Measurements from ENCODE around the gene BMP3.
A peak's percentile ranks its signal among the peaks of the same experiment; 100 is the strongest.

The BMP3 gene

DNA sequence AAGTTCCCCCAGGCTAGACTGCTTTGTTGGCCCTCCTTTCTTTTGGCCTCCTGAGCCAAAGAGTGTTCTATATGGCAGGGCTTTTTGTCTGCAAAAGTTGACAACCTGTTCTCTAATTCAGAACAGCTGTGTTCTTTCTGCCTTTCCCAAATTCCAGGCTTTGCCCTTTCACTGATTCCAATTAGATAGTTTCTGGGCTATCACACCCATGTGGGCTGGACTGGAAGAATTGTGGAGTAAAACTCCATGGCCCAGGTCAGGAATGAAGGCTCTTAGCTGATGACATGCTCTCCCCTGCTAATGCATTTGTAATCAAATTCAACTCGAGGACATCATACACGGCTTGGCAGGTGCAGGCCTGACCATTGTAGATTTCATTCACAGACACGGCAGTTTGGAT, 19.4 kb downstream of the BMP3 start (continued):
- TF ChIP-seq ZNF488 (tag by site-specific recombination; IDR thresholded peaks at IDR 0.05) = no peak

DNA sequence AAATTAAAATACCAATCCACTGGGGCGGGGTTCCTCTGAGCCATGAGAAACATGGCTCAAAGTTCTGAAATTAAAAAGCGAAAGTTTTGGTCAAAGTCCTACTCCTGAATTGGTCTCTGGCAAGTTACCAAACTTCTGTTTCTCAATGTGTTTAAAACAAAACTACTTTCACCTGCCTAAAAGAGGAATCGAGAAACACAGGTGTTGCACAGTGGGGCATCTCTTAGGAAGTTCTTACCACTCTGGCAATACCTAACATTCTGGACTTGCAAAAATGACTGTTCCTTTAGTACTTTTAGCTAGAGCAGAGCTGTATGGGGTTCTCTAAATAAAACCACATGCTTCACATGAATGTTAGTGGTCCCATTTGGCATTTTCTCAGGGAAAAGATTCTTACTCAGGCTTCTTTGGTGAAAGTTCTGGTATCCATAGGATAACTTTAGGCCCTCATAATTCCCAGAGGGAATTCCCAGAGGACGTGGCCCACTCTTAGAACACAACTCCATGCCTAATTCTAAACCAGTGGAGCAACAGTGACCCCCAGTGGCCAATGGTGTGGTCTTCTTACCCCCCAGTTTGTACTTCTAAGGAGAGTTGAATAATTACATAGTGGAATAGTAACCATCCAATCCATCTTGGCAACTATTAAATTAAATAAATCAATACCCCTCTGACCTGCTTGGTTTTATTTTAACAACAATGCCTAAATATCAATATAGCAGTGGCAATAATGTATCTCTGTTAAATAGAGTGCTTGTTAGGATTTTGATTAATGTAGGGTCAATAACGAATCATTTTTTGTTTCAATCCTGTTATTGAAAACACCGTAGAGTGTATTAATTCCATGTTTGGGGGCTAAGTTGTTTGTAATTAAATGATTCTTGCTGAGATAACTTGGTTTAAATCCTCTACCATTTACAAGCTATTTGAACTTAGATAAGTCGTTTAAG, 21.9 kb downstream of the BMP3 start:
- POLR2A ChIA-PET = no interaction called here
- CTCF ChIA-PET = interaction anchor here (0.6 to 2.9 kb wide), 17 partner anchors 10 to 693 kb away, joined by 3 to 16 read pairs (median 3); no protein-coding TSS in a partner anchor
- Histone ChIP-seq H3K4me3 (ENCODE audit: low read depth, low read length) (no peak overlapping the region), H3K36me3 (ENCODE audit: control insufficient read depth in 2 of 2, insufficient read depth in 1 of 2, low read length in 2 of 2) (no peaks in the 10 kb centered on the region), H3K9me3 (ENCODE audit: control insufficient read depth, insufficient read depth, low read depth, low read length) (no peaks in the 10 kb centered on the region), H3K27ac (ENCODE audit: extremely low read depth, low read depth, low read length) (no peak overlapping the region), H3K4me1 (ENCODE audit: control insufficient read depth, insufficient read depth, low read length) (no peaks in the 10 kb centered on the region)
- no peak for TF ChIP-seq ZNF350 (tag by site-specific recombination; IDR thresholded peaks at IDR 0.05)
- TF ChIP-seq ZNF473 (tag by site-specific recombination; IDR thresholded peaks at IDR 0.05) = no peak
- no peak for TF ChIP-seq ZBTB11 (tag by site-specific recombination; conservative IDR thresholded peaks at IDR 0.05; ENCODE audit: low read depth)
- peak; percentile 15; the same call in 1 of the 2 replicates for TF ChIP-seq PRDM1 (tag by site-specific recombination; IDR thresholded peaks at IDR 0.05)
- peak; percentile 27; the same call in 1 of the 2 replicates for TF ChIP-seq IKZF3 (tag by site-specific recombination; IDR thresholded peaks at IDR 0.05)
- TF ChIP-seq, protein P1, sequence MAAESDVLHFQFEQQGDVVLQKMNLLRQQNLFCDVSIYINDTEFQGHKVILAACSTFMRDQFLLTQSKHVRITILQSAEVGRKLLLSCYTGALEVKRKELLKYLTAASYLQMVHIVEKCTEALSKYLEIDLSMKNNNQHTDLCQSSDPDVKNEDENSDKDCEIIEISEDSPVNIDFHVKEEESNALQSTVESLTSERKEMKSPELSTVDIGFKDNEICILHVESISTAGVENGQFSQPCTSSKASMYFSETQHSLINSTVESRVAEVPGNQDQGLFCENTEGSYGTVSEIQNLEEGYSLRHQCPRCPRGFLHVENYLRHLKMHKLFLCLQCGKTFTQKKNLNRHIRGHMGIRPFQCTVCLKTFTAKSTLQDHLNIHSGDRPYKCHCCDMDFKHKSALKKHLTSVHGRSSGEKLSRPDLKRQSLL (tag by site-specific recombination; IDR thresholded peaks at IDR 0.05) = no peak
- no peak for TF ChIP-seq TRIM28 (IDR thresholded peaks at IDR 0.05; ENCODE audit: borderline replicate concordance, low read length)
- no peak for TF ChIP-seq ZNF600 (tag by site-specific recombination; IDR thresholded peaks at IDR 0.05)
- peak; percentile 77 for TF ChIP-seq ZNF654 (tag by site-specific recombination; IDR thresholded peaks at IDR 0.05; ENCODE audit: low read depth)
- no peak for TF ChIP-seq KLF7 (tag by site-specific recombination; IDR thresholded peaks at IDR 0.05; ENCODE audit: borderline replicate concordance)
- no peak for TF ChIP-seq ZNF433 (tag by site-specific recombination; IDR thresholded peaks at IDR 0.05; ENCODE audit: low read depth)
- no peak for TF ChIP-seq ZNF629 (tag by site-specific recombination; IDR thresholded peaks at IDR 0.05)

GRCh38 chr4:81058621-81059020, 28.1 kb downstream of the BMP3 start:
- Histone ChIP-seq H3K27ac (ENCODE audit: extremely low read depth, low read depth, low read length) (no peak overlapping the region), H3K4me1 (ENCODE audit: control insufficient read depth, insufficient read depth, low read length) (no peaks in the 10 kb centered on the region), H3K9me3 (ENCODE audit: control insufficient read depth, insufficient read depth, low read depth, low read length) (no peaks in the 10 kb centered on the region), H3K4me3 (ENCODE audit: low read depth, low read length) (no peak overlapping the region), H3K36me3 (ENCODE audit: control insufficient read depth in 2 of 2, insufficient read depth in 1 of 2, low read length in 2 of 2) (no peaks in the 10 kb centered on the region)
- ChIA-PET POLR2A (no interaction called here), CTCF (interaction anchor here (0.6 kb wide), 1 partner anchor 8 kb away, joined by 3 read pairs; no protein-coding TSS in a partner anchor)
- TF ChIP-seq KLF1 (tag by site-specific recombination; IDR thresholded peaks at IDR 0.05) (no peak), ZSCAN30 (tag by site-specific recombination; IDR thresholded peaks at IDR 0.05) (no peak), ZNF423 (tag by site-specific recombination; IDR thresholded peaks at IDR 0.05) (no peak)
- TF ChIP-seq, protein P2, sequence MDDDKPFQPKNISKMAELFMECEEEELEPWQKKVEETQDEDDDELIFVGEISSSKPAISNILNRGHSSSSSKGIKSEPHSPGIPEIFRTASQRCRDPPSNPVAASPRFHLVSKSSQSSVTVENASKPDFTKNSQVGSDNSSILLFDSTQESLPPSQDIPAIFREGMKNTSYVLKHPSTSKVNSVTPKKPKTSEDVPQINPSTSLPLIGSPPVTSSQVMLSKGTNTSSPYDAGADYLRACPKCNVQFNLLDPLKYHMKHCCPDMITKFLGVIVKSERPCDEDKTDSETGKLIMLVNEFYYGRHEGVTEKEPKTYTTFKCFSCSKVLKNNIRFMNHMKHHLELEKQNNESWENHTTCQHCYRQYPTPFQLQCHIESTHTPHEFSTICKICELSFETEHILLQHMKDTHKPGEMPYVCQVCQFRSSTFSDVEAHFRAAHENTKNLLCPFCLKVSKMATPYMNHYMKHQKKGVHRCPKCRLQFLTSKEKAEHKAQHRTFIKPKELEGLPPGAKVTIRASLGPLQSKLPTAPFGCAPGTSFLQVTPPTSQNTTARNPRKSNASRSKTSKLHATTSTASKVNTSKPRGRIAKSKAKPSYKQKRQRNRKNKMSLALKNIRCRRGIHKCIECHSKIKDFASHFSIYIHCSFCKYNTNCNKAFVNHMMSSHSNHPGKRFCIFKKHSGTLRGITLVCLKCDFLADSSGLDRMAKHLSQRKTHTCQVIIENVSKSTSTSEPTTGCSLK (tag by site-specific recombination; IDR thresholded peaks at IDR 0.05) = no peak
